Nucleus accumbens (tissue), 56 donors: ENCODE results near the gene IGFBP4.

Experiments used
- DNase-seq, 56 donors: peaks; one replicate each; lab custom pipeline; 2025; lab: John Stamatoyannopoulos, UW

The IGFBP4 gene

DNA sequence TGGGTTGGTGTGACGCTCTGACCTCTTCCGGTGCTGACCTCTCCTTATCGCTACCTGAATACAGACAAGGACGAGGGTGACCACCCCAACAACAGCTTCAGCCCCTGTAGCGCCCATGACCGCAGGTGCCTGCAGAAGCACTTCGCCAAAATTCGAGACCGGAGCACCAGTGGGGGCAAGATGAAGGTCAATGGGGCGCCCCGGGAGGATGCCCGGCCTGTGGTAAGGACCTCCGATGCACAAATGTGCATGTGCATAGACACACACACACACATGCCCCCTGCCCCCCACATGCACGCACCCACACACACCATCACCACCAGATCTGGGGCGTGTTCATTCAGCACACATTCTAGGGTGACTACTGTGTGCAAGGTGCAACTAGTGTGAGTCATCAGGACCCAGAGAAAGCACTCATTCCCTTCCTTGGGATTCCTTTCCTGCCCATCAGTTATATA lies 9.7 kb downstream of the IGFBP4 start:
- no peak for DNase-seq

DNA sequence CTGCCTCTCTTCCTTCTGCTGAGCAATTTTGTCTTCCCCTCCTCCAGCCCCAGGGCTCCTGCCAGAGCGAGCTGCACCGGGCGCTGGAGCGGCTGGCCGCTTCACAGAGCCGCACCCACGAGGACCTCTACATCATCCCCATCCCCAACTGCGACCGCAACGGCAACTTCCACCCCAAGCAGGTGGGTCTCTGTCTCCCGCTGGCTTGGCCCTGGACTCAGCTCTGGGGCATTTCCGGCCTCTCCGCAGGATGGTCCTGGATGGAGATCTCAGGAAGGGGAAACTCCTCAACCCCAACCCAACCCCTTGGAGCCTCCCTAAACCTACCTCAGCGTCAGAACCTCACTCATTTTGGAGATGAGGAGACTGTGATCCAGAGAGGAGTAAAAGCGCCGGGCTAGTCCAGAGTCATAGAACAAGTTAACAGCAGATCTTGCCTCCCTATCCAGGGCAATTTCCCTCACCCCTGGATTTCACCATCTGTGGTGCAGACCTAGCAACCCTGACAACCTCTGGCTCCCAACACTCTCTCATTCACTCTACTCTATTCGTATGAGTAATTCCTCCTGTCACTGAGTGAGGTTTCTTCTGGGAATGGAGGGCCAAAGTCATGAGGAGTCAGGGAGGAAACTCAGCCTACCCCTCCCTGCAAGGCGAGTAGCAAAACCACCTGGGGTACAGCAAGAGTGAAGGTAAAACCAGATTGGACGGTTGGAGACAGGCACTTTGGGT lies 10.8 kb downstream of the IGFBP4 start:
- no peak for DNase-seq

DNA sequence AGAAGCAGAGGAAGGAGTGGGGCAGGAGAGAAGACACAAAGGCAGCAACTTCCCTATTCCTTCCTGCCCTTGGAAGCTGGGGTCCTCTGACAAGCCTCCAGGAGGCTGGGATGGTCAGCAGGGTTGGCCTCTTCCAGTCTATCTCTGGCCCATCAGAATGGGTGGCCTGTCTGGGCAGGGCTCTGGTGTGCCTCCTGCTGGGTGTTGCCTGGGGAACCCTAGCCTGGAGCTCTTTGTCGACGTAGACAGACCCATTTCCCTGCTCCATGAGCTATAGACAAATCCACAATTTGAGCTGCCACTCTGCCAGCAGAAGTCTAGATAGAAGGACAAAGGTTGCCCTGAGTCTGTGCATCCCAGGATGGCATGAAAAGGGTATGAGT lies 11.4 kb downstream of the IGFBP4 start:
- no peak for DNase-seq

DNA sequence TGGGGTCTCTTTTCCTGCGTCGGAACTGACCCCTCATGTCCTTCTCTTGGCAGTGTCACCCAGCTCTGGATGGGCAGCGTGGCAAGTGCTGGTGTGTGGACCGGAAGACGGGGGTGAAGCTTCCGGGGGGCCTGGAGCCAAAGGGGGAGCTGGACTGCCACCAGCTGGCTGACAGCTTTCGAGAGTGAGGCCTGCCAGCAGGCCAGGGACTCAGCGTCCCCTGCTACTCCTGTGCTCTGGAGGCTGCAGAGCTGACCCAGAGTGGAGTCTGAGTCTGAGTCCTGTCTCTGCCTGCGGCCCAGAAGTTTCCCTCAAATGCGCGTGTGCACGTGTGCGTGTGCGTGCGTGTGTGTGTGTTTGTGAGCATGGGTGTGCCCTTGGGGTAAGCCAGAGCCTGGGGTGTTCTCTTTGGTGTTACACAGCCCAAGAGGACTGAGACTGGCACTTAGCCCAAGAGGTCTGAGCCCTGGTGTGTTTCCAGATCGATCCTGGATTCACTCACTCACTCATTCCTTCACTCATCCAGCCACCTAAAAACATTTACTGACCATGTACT lies 13.2 kb downstream of the IGFBP4 start:
- no peak for DNase-seq

DNA sequence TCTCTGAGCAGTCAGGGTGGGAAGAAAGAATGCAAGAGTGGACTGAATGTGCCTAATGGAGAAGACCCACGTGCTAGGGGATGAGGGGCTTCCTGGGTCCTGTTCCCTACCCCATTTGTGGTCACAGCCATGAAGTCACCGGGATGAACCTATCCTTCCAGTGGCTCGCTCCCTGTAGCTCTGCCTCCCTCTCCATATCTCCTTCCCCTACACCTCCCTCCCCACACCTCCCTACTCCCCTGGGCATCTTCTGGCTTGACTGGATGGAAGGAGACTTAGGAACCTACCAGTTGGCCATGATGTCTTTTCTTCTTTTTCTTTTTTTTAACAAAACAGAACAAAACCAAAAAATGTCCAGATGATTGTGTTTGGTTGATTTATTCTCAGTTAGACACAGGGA lies 14.1 kb downstream of the IGFBP4 start:
- no peak for DNase-seq

DNA sequence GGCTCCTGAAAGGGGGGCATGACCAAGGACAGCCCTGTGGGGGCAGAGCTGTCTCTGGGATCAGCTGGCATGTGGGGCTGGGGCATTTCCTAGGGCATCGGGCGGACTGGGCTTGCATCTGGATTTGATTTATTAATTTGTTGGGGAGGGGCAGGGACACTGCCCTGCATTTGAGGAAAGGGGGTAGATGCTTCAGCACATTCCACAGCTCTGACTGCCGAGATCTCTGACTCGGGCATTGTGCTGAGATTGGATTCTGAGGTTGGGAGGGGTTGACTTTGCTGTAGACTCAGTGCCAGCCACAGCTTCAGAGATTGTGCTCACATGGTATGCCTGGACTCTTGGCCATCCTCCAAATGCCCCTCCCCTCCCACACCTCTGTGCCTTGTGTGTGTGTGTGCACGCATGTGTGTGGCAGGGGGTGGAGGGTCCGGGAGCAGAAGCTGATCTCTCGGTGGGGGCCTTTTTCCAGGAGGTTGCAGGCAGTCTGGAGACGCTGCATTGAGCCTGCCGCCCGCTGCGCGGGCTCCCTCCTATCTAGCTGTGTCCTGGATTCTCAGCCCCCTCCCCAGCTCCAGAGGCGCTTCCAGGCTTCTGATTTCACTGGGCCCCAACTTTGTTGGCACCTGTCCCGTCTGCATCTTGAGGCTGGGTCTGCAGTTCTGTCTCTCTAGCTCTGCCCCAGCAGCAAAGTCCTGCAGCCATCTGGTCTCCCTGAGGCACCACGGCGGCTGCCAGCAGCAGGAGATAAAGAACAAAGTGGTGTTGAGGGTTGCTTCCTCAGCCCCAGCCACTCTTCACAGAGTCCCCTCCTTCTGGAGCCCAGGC lies 14.9 kb downstream of the IGFBP4 start:
- no peak for DNase-seq

DNA sequence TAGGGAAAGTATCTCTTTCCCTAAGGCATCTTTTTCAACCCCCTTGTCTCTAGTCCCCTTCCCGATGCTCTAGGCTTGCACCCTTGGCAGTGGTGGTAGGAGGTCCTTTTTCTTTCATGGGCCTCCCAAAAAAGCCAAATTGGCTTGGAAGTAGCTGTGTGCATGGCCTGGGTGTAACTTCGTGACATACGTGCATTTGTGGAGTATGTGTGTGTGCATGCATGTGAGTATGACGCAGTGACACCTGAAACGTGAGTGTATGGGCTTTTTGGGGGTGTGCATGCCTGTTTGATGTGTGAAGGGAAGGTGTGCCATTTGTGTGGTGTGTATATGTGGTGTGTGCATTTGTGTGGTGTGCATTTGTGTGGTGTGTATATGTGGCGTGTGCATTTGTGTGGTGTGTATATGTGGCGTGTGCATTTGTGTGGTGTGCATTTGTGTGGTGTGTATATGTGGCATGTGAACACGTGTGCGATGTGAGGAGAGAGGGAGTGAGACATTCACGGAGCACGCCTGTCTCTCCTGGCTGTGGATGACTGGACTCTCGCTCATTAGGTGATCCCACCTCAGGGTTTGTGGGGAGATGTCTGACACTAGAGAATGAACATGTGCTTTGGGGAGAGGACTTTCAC lies 15.7 kb downstream of the IGFBP4 start:
- no peak for DNase-seq

DNA sequence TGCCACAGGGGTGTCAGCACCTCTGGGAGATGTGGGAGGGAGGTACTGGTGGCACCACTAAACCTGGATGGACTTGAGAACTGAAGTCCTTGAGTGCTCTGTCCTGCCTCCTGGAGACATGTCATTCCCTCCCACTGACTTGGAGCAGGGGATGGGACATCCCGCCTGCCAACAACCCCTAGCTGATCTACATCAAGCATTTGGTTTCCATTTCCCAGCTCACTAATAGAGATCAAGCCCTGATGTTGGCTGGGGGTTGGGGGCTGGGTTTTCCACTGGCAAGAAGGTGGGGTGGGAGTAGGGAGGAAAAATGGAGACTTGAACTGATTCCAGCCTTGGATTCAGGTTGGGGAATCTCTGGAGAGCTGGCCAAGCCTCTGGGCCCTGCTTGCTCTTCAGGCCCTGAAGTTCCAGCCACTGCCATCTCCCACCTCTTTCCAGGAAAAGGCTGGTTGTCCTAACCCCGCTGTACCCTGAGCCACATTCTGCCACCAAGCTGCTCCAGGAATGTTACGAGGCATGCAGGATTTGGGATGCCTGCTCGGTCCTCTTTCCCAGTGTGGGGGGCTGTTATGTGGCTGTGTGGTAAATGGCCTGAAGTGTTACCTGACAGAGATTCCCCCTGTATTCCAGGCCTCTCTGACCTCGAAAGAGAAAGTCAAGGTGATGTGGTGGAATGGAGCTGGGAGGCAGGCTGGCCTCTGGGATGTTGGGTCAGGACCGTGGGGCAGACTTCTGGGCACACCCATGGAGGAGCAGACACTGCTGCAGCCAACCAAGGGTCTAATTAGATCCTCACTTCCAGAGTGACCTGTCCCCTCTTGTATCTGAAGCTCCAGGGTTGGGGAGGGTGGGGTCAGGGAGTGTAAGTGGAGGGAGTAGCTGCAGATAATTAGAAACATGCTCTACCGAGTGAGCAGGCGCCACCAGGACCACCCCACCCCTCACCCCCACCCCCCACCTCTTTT lies 16.7 kb downstream of the IGFBP4 start:
- DNase-seq = no peak

DNA sequence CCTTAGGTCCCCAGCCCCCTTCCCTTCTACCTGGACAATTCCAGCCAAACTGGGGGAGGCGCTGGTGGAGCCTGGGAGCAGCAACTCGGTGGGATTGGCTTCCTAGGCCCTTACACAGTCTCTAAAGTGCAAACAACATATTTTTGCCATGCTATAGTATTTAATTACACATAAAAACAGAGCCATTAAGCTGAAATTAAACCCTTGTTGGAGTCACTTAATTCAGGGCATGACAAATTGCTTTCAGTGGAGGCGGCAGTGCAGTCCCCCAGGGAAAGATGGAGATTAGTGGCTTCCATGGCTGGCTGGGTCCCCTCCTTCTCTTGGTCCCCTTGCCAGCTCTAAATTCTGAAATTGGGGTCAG lies 17.3 kb downstream of the IGFBP4 start:
- no peak for DNase-seq

DNA sequence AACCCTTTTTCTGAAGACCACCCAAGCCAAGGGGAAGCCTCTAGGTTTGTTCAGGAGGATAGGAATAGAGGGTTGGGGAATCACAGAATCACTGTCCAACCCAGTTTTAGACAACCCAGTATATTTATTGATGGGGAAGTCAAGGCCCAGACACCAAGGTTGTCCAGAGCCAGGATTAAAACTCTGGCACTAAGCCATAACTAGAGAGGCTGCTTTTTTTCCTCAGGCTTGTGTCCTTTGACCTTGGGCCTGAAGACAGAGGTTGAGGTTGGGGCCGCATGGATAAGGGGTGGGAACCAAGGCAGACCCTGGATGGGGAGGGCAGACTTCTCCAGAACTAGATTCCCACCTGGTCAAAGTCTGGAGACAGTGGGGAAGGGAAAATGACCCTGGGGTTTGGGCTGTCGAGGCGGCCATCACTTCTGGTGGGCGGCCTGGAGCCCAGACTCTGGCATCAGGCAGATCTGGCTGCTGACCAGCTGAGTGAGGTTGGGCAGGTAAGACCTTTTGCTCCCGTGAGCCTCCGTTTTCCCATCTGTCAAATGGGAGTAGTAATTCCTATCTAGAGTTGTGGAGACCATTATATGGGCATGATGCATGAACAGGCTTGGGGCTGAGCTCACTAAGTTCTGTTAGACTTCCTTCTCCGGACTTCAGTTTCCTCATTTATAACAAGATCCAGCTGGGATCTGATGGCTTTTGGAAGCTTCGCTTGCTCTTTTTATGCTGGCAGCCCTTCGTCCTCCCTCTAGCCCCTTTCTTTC lies 17.9 kb downstream of the IGFBP4 start:
- no peak for DNase-seq

DNA sequence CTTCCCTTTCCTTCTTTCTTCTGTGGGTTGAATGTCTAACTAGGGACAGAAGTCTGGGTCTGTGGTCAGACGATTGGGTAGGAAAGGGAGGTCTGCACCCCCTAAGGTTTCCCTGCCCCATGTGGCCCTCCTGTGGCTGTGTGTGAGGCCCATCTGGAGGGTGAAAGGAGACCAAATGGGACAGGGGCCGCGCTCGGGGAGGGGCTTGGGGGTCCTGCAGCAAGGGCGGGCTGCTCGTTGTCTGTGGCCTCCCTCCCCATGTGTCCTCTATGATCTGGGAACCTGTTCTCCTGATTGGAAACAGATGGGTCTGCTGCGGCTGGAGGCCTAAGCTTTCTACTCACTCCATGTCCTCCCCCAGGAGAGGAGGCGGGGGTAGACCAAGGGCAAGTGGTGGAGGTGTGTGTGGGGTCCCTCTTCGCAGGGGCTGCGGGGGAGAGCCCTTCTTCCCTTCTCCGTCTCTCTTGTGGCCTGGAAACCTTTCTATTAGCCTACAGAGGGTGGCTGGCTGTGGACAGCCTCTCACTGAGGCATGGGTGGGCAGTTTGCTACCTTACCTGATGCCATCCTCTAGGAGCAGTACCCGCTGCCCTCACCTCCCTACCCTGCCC lies 18.6 kb downstream of the IGFBP4 start:
- DNase-seq = no peak

DNA sequence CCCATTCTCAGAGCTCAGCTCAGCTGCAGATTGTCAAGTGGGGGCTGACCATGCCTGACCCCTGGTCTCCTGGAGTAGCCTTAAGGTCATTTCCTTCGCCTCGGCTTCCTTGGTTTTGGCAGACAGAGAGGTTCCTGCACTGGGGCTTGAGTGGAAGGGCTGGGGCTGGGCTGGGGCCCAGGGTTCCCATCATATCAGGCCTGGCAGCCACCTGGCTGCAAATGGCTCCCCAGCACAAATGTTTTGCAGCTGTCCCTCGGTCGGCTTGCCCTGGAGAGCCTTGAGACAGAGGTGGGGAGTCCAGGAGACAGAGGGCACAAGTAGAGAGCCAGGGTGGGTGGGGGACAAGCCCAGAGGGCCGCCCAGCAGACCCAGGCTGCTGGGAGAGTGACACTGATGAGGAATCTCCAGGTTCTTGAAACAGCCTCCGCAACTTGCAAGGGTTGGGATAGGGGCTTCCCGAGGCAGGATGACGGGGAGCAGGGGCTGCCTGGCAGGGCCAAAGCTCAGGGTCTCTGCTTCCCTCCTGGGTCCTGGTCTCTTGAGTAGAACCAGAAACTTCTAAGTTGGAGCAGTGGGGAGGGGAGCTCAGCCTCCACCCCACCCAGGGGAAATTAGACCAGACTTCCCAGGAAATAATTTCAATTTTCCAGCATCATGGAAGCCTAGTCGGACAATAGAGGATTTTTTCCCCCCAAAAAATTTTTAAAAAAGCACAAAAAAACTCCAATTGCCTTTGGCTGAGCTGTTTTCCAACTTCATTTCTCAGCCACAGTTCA lies 19.3 kb downstream of the IGFBP4 start:
- no peak for DNase-seq

DNA sequence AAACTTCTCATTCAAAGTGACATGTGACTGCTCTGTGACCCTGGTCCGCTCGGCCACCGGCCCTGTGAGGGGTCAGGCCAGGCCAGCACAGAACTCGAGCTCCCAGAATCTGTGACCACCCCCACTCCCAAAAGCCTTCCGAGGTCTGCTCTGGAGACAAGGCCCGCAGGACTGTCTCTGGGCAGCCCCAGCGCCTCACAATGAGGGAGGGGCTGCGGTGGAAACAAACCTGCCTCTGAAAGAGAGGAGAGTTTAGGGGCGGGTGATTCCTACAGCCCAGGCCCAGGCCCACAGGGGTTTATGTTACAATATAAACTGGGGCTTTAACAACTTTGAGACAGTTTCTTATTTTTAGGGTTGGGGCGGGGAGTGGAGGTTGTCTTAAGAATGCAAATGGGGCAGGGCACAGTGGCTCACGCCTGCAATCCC lies 19.9 kb downstream of the IGFBP4 start:
- DNase-seq = no peak

DNA sequence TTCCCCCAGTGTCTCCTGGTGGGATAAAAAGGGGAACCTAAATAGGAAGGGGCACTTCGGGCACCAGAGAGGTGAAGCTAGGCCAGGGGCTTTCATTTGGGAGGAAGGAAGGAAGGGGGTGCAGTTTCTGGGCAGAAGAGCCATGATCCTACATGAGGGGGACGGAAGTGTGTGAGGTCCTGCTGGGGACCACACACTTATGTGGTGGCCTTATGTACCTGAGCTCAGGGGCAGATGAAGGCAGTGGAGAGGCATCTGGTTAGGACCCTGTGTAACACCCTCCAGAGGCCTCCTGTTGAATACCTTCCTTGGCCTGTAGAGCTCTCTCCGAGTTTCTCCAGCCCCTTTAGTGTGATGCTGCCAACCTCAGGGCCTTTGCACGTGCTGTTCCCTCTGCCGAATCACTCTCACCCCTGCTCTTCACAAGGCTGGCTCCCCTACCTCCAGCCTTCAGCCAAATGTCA lies 21.2 kb downstream of the IGFBP4 start:
- no peak for DNase-seq

DNA sequence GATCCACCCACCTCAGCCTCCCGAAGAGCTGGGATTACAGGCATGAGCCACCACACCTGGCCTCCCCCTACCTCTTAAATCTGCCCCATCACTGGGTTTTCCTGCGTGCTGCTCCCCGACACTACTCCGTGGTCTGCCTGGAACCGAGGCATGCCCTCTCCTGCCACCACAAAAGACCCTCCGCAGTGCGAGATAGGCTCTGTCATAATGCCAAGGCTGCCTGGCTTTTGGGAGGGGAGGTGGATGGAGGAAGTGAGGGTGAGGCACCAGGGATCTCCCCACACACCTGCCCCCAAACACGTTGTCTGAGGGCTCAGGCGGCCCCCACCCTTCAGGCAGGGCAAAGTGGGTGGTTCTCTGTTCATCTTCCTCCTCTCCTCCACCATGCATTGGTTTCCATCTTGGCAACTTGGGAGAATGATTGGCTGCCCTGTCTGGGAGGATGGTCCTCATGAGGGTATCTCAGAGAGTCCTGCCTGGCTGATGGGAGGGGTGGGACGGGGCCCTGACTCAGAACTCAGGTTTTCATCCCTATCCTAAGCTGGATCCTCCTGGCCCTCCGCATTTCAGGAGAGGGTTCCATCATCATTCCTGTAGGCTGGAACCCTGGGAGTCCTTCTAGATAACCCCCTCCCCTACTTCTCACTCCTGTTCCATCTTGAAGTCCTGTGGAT lies 23.2 kb downstream of the IGFBP4 start:
- DNase-seq = no peak

DNA sequence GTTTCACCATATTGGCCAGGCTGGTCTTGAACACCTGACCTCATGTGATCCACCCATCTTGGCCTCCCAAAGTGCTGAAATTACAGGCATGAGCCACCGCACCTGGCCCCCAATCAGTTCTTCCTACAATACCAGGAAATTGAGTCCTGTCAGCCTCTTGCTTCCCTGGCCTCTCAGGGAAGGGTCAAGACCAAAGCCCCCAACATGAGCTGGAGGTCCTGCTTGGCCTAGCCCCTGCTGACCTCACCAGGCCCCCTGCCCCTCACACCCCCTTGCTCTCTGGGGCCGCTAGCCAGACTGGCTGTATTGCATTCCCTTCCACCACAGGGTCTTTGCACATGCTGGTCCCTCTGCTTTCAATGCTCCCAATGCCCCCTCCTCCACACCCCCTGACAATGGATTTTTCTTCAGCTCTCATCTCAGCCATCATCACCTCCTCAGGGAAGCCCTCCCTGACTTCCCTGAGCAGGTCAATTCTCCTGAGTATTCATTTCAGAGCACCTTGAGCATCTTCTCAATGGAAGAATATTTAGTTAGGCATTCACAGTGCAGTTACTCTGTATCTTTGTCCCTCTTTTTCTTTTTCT lies 24.1 kb downstream of the IGFBP4 start:
- DNase-seq = no peak

DNA sequence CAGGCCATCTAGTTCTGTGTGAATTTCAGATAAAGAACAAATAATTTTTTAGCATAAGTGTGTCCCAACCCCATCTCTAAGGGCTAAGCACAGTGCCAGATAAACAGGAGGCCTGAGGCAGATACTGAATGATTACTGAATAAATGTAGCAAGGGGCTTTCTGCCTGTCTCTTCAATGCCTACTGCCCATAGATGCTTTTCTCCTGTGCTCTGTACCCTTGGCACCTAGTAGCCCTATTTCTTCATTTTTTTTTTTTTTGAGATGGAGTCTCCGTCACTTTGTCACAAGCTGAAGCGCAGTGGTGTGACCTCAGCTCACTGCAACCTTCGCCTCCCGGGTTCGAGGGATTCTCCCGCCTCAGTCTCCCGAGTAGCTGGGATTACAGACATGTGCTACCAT lies 25.3 kb downstream of the IGFBP4 start:
- DNase-seq = no peak
